HUES64 (cell line): ENCODE measurements around the gene MICU1.

Experiments
- H3K27ac ChIP-seq: 2 replicates; pipeline ENCODE4 v1.7.0; 2013; ENCODE audit warnings: low read depth, low read length, inconsistent platforms
- H3K27me3 ChIP-seq: 2 replicates; pipeline ENCODE4 v1.6.1; 2013; ENCODE audit warnings: mild to moderate bottlenecking, low read length; ENCODE audit not compliant: insufficient read depth
- H3K36me3 ChIP-seq: 2 replicates; pipeline ENCODE4 v1.6.1; 2013; ENCODE audit warnings: mild to moderate bottlenecking, low read length; ENCODE audit not compliant: insufficient read depth
- H3K4me1 ChIP-seq: 2 replicates; pipeline ENCODE4 v1.6.1; 2013; ENCODE audit warnings: mild to moderate bottlenecking, low read length, moderate library complexity; ENCODE audit not compliant: insufficient read depth
- H3K4me3 ChIP-seq: 2 replicates; pipeline ENCODE4 v1.5.1; 2013; ENCODE audit warnings: mild to moderate bottlenecking, low read length, moderate library complexity
- H3K9ac ChIP-seq: 2 replicates; pipeline ENCODE4 v1.6.1; 2013; ENCODE audit warnings: mild to moderate bottlenecking, low read depth, low read length
- H3K9me3 ChIP-seq: 2 replicates; pipeline ENCODE4 v1.6.1; 2013; ENCODE audit warnings: low read depth, low read length; ENCODE audit not compliant: insufficient read depth
- WGBS: fragments of 150-250, 120-280 bp; methylation state at CpG from one replicate; pipeline ENCODE4 v1.1.7; 2013; ENCODE audit warnings: missing lambda C conversion rate; 5-methylcytosine and 5-hydroxymethylcytosine counted together

MICU1 gene

GRCh38 chr10:72626444-72626754, 520 bp upstream of the MICU1 start:
- no peaks in the 10 kb centered on the region for H3K27me3 ChIP-seq
- H3K4me3 ChIP-seq = peak overlapping the region; percentile 97
- no peaks in the 10 kb centered on the region for H3K36me3 ChIP-seq
- peak overlapping the region; percentile 81 for H3K9ac ChIP-seq
- peak overlapping the region; percentile 88 for H3K27ac ChIP-seq
- H3K9me3 ChIP-seq = no peaks in the 10 kb centered on the region
- H3K4me1 ChIP-seq = peaks cover 11% of the 10 kb centered on the region
- 82% methylated on average over 1 of the region's 1 CpG for WGBS

- Histone ChIP-seq H3K4me1 (peaks cover 11% of the 10 kb centered on the region), H3K4me3 (peak overlapping the region; percentile 97), H3K9ac (peak overlapping the region; percentile 76), H3K36me3 (no peaks in the 10 kb centered on the region), H3K9me3 (no peaks in the 10 kb centered on the region), H3K27me3 (no peaks in the 10 kb centered on the region), H3K27ac (no peak overlapping the region)
- 1% methylated on average over 9 of the region's 10 CpGs for WGBS
These were observed 637 bp downstream of the MICU1 start for GRCh38 chr10:72625276-72625607.

- Histone ChIP-seq H3K27ac (no peak overlapping the region), H3K4me1 (peaks cover 11% of the 10 kb centered on the region), H3K9me3 (no peaks in the 10 kb centered on the region), H3K36me3 (no peaks in the 10 kb centered on the region), H3K27me3 (no peaks in the 10 kb centered on the region), H3K4me3 (no peak overlapping the region), H3K9ac (no peak overlapping the region)
- 100% methylated on average over 1 of the region's 1 CpG for WGBS
These were observed 3.6 kb downstream of the MICU1 start for GRCh38 chr10:72622271-72622670.

GRCh38 chr10:72616716-72617115, 9.2 kb downstream of the MICU1 start:
- Histone ChIP-seq H3K27me3 (no peaks in the 10 kb centered on the region), H3K4me1 (no peaks in the 10 kb centered on the region; the same call in 1 of the 2 replicates), H3K4me3 (no peak overlapping the region), H3K36me3 (no peaks in the 10 kb centered on the region), H3K9me3 (no peaks in the 10 kb centered on the region), H3K27ac (no peak overlapping the region), H3K9ac (no peak overlapping the region)
- WGBS = 95% methylated on average over 1 of the region's 1 CpG

- WGBS = 82% methylated on average over 1 of the region's 3 CpGs
- Histone ChIP-seq H3K9me3 (no peaks in the 10 kb centered on the region), H3K36me3 (no peaks in the 10 kb centered on the region), H3K27ac (no peak overlapping the region), H3K4me3 (no peak overlapping the region), H3K4me1 (no peaks in the 10 kb centered on the region; the same call in 1 of the 2 replicates), H3K27me3 (no peaks in the 10 kb centered on the region), H3K9ac (no peak overlapping the region)
These were observed 9.9 kb downstream of the MICU1 start for GRCh38 chr10:72615970-72616369.

GRCh38 chr10:72612203-72612826, 13.6 kb downstream of the MICU1 start:
- Histone ChIP-seq H3K9ac (no peak overlapping the region), H3K4me3 (no peak overlapping the region), H3K36me3 (no peaks in the 10 kb centered on the region), H3K4me1 (no peaks in the 10 kb centered on the region; the same call in 1 of the 2 replicates), H3K27me3 (no peaks in the 10 kb centered on the region), H3K9me3 (no peaks in the 10 kb centered on the region), H3K27ac (no peak overlapping the region)
- WGBS = 98% methylated on average over 3 of the region's 3 CpGs

GRCh38 chr10:72611783-72612182, 14.1 kb downstream of the MICU1 start:
- Histone ChIP-seq H3K4me3 (no peak overlapping the region), H3K27me3 (no peaks in the 10 kb centered on the region), H3K9me3 (no peaks in the 10 kb centered on the region), H3K36me3 (no peaks in the 10 kb centered on the region), H3K9ac (no peak overlapping the region), H3K27ac (no peak overlapping the region), H3K4me1 (no peaks in the 10 kb centered on the region; the same call in 1 of the 2 replicates)
- 92% methylated on average over 3 of the region's 5 CpGs for WGBS

- Histone ChIP-seq H3K9me3 (no peaks in the 10 kb centered on the region), H3K27me3 (no peaks in the 10 kb centered on the region), H3K4me3 (no peak overlapping the region), H3K9ac (no peak overlapping the region), H3K4me1 (no peaks in the 10 kb centered on the region; the same call in 1 of the 2 replicates), H3K36me3 (no peaks in the 10 kb centered on the region), H3K27ac (no peak overlapping the region)
- WGBS = 97% methylated on average over 1 of the region's 1 CpG
These were observed 15.4 kb downstream of the MICU1 start for GRCh38 chr10:72610466-72610865.

- H3K27me3 ChIP-seq = no peaks in the 10 kb centered on the region
- WGBS = 77% methylated on average over 3 of the region's 3 CpGs
- H3K27ac ChIP-seq = no peak overlapping the region; the same call in 1 of the 2 replicates
- H3K4me3 ChIP-seq = no peak overlapping the region
- H3K9me3 ChIP-seq = no peaks in the 10 kb centered on the region
- H3K9ac ChIP-seq = no peak overlapping the region
- no peaks in the 10 kb centered on the region for H3K36me3 ChIP-seq
- H3K4me1 ChIP-seq = peaks cover 10% of the 10 kb centered on the region; the same call in 1 of the 2 replicates
These were observed 20.8 kb downstream of the MICU1 start for GRCh38 chr10:72605122-72605521.

- no peaks in the 10 kb centered on the region for H3K36me3 ChIP-seq
- H3K27ac ChIP-seq = no peak overlapping the region
- no peaks in the 10 kb centered on the region for H3K27me3 ChIP-seq
- no peaks in the 10 kb centered on the region for H3K9me3 ChIP-seq
- peaks cover 23% of the 10 kb centered on the region for H3K4me1 ChIP-seq
- no peak overlapping the region for H3K4me3 ChIP-seq
- WGBS = 96% methylated on average over 2 of the region's 2 CpGs
- no peak overlapping the region for H3K9ac ChIP-seq
These were observed 24.7 kb downstream of the MICU1 start for GRCh38 chr10:72601144-72601543.

- Histone ChIP-seq H3K4me1 (peaks cover 17% of the 10 kb centered on the region), H3K27ac (peak overlapping the region; percentile 53; the same call in 1 of the 2 replicates), H3K9me3 (no peaks in the 10 kb centered on the region), H3K36me3 (no peaks in the 10 kb centered on the region), H3K27me3 (no peaks in the 10 kb centered on the region), H3K4me3 (no peak overlapping the region), H3K9ac (peak overlapping the region; percentile 54; the same call in 1 of the 2 replicates)
- WGBS = 89% methylated on average over 3 of the region's 4 CpGs
These were observed 26.8 kb downstream of the MICU1 start for GRCh38 chr10:72598769-72599701.
